ENCODE results near the gene SRF.

DNA sequence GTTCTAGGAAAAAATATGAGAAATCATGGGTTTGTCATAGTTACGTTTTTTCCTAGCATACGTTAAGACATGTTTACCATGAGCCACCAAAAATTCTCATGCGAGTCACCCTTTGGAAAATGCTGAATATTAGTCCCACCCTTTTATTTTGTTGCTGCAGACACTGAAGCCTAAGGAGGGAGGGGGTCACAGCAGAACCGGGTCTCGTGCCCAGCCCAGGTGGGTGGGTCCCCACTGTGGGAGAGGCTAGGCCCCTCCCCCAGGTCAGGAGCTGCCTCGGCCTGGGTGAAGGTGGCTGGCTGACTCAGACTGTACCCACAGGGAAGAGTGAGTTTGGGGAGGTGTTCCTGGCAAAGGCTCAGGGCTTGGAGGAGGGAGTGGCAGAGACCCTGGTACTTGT lies 26.2 kb upstream of the SRF start:
- TF ChIP-seq, protein P1, sequence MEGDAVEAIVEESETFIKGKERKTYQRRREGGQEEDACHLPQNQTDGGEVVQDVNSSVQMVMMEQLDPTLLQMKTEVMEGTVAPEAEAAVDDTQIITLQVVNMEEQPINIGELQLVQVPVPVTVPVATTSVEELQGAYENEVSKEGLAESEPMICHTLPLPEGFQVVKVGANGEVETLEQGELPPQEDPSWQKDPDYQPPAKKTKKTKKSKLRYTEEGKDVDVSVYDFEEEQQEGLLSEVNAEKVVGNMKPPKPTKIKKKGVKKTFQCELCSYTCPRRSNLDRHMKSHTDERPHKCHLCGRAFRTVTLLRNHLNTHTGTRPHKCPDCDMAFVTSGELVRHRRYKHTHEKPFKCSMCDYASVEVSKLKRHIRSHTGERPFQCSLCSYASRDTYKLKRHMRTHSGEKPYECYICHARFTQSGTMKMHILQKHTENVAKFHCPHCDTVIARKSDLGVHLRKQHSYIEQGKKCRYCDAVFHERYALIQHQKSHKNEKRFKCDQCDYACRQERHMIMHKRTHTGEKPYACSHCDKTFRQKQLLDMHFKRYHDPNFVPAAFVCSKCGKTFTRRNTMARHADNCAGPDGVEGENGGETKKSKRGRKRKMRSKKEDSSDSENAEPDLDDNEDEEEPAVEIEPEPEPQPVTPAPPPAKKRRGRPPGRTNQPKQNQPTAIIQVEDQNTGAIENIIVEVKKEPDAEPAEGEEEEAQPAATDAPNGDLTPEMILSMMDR (IDR thresholded peaks at IDR 0.05), result no peak
- TF ChIP-seq POLR2A (IDR thresholded peaks at IDR 0.05), result no peak
